ENCODE data around the gene PTPRG.

PTPRG gene

DNA sequence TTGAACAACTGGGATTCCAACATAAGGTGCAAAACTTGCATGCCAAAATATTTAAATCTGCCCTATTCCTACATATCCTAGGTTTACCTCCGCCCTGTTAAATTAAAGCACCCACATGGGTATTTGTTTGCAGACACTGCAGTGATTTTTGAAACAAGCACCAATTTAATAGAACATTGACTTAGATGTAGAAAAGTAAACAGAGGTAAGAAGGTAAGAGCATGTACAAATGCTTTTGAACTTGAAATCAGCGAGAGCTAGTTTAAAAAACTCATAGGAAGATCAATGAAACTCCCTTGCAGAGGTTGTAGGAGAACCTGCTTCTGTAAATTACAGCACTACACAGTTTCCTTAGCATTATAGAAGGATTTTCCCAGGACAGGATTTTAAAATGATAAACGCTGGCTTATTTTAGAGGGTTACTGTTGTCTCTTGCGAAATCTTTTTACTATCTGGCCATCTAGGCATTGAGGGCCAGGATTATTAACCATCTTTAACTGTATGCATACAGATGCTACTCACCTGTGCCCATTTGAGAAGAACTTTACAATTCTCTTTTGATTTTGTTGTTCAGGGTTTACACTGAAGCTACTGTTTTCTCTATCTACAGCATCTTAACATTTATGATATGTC, 527.2 kb downstream of the PTPRG start:
- TF ChIP-seq ZBTB7A (IDR thresholded peaks at IDR 0.05; ENCODE audit: low read depth), result no peak
- no peak for TF ChIP-seq REST (IDR thresholded peaks at IDR 0.05; ENCODE audit: low read depth)
- TF ChIP-seq TEAD4 (IDR thresholded peaks at IDR 0.05), result no peak
- TF ChIP-seq TAF1 (IDR thresholded peaks at IDR 0.05; ENCODE audit: low read depth), result no peak
- TF ChIP-seq CREB1 (IDR thresholded peaks at IDR 0.05; ENCODE audit: low read depth), result no peak
- TF ChIP-seq MAX (IDR thresholded peaks at IDR 0.05), result no peak
- TF ChIP-seq FOXM1 (IDR thresholded peaks at IDR 0.05; ENCODE audit: borderline replicate concordance, low read depth), result no peak
- no peak for TF ChIP-seq EP300 (IDR thresholded peaks at IDR 0.05; ENCODE audit: borderline replicate concordance)
- TF ChIP-seq YY1 (IDR thresholded peaks at IDR 0.05; ENCODE audit: low read depth), result no peak
- TF ChIP-seq, protein P1, sequence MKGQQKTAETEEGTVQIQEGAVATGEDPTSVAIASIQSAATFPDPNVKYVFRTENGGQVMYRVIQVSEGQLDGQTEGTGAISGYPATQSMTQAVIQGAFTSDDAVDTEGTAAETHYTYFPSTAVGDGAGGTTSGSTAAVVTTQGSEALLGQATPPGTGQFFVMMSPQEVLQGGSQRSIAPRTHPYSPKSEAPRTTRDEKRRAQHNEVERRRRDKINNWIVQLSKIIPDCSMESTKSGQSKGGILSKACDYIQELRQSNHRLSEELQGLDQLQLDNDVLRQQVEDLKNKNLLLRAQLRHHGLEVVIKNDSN (IDR thresholded peaks at IDR 0.05), result no peak
- no peak for TF ChIP-seq NFIC (IDR thresholded peaks at IDR 0.05)
- no peak for TF ChIP-seq TCF12 (IDR thresholded peaks at IDR 0.05; ENCODE audit: low read depth)
- TF ChIP-seq CEBPB (IDR thresholded peaks at IDR 0.05), result no peak
- no peak for TF ChIP-seq EGR1 (IDR thresholded peaks at IDR 0.05)

GRCh38 chr3:62090066-62090465, 528.7 kb downstream of the PTPRG start:
- no peak for TF ChIP-seq EGR1 (IDR thresholded peaks at IDR 0.05)
- TF ChIP-seq TEAD4 (IDR thresholded peaks at IDR 0.05), result no peak
- TF ChIP-seq, protein P1 (IDR thresholded peaks at IDR 0.05), result no peak
- TF ChIP-seq FOXM1 (IDR thresholded peaks at IDR 0.05; ENCODE audit: borderline replicate concordance, low read depth), result no peak
- TF ChIP-seq ZBTB7A (IDR thresholded peaks at IDR 0.05; ENCODE audit: low read depth), result no peak
- TF ChIP-seq MAX (IDR thresholded peaks at IDR 0.05), result no peak
- no peak for TF ChIP-seq REST (IDR thresholded peaks at IDR 0.05; ENCODE audit: low read depth)
- TF ChIP-seq RAD21 (IDR thresholded peaks at IDR 0.05; ENCODE audit: low read depth), result no peak
- TF ChIP-seq EP300 (IDR thresholded peaks at IDR 0.05; ENCODE audit: borderline replicate concordance), result no peak

DNA sequence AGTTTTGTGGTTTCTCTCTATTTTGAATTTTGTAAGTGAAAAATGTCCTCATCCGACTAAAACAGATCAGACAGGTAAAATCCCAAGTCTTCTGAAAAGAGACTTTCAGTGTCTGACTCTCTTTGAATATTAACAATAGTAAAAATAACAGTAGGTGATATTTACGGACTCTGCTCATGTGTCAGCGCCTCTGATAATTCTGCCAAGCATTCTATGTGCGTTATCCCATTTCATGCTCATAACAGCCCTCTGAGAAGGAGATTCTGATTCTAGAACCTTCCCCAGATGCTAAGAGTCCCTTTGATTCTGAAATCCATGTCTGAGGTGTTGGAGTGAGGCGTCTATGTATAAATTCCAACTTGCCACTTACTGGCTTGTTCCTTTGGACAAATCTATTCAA, 529.1 kb downstream of the PTPRG start:
- TF ChIP-seq RAD21 (IDR thresholded peaks at IDR 0.05; ENCODE audit: low read depth) (no peak), YY1 (IDR thresholded peaks at IDR 0.05; ENCODE audit: low read depth) (no peak), MAX (IDR thresholded peaks at IDR 0.05) (no peak), TEAD4 (IDR thresholded peaks at IDR 0.05) (no peak), TCF12 (IDR thresholded peaks at IDR 0.05; ENCODE audit: low read depth) (no peak), ZBTB7A (IDR thresholded peaks at IDR 0.05; ENCODE audit: low read depth) (no peak), CEBPB (IDR thresholded peaks at IDR 0.05) (no peak), EGR1 (IDR thresholded peaks at IDR 0.05) (no peak), EP300 (IDR thresholded peaks at IDR 0.05; ENCODE audit: borderline replicate concordance) (no peak), TAF1 (IDR thresholded peaks at IDR 0.05; ENCODE audit: low read depth) (no peak), CREB1 (IDR thresholded peaks at IDR 0.05; ENCODE audit: low read depth) (no peak), NFIC (IDR thresholded peaks at IDR 0.05) (no peak), REST (IDR thresholded peaks at IDR 0.05; ENCODE audit: low read depth) (no peak), FOXM1 (IDR thresholded peaks at IDR 0.05; ENCODE audit: borderline replicate concordance, low read depth) (no peak)
- TF ChIP-seq, protein P1 (IDR thresholded peaks at IDR 0.05), result no peak
